Keratinocyte (primary cell): ENCODE results near the gene NRP2. TPM values are rescaled to one million over a fixed set of nuclear protein-coding genes. Genes with fewer than 3 reads are reported as not detected.

ENCODE experiments used
- DNase-seq: peaks from one replicate; pipeline ENCODE4 v3.0.0-alpha.2; 2011; ENCODE audit warnings: low read depth, missing footprints, low spot score
- FAIRE-seq: peaks from 2 replicates; lab custom pipeline; 2011; peaks lifted over from hg19 to GRCh38; lab: Jason Lieb, UNC
- H2AFZ ChIP-seq: 2 replicates; pipeline ENCODE4 v1.6.0; 2012; ENCODE audit warnings: low read length, control low read depth, inconsistent platforms; ENCODE audit not compliant: control insufficient read depth
- H3K27ac ChIP-seq: 2 replicates; pipeline ENCODE4 v1.5.1; 2011; ENCODE audit warnings: low read length; ENCODE audit not compliant: control insufficient read depth, insufficient read depth
- H3K27me3 ChIP-seq: 3 replicates; pipeline ENCODE4 v1.6.0; 2011; ENCODE audit warnings: low read length; ENCODE audit not compliant: control insufficient read depth, insufficient read depth; ENCODE audit errors: extremely low read depth
- H3K36me3 ChIP-seq, 2 experiments: 2 replicates in 1 of 2; 3 replicates in 1 of 2; pipeline ENCODE4 v1.5.1; 2011; ENCODE audit warnings: low read length in 2 of 2, mild to moderate bottlenecking in 1 of 2; ENCODE audit not compliant: control insufficient read depth in 2 of 2, insufficient read depth in 2 of 2; ENCODE audit errors: extremely low read depth in 1 of 2
- H3K4me1 ChIP-seq: 3 replicates; pipeline ENCODE4 v1.5.1; 2011; ENCODE audit warnings: low read length; ENCODE audit not compliant: control insufficient read depth, insufficient read depth; ENCODE audit errors: extremely low read depth
- H3K4me2 ChIP-seq: 3 replicates; pipeline ENCODE4 v1.6.0; 2011; ENCODE audit warnings: low read depth, low read length; ENCODE audit not compliant: control insufficient read depth, insufficient read depth; ENCODE audit errors: extremely low read depth
- H3K4me3 ChIP-seq, 3 experiments: fragments of 200-600 bp in 1 of 3; sonication (generic) in 1 of 3; 2 replicates in 2 of 3; 3 replicates in 1 of 3; pipeline ENCODE4 v1.5.1; 2011 to 2016; ENCODE audit warnings: low read length in 3 of 3, mild to moderate bottlenecking in 3 of 3, control low read depth in 2 of 3, inconsistent platforms in 1 of 3, low read depth in 1 of 3, mixed read lengths in 1 of 3, mixed run types in 1 of 3, moderate library complexity in 1 of 3; ENCODE audit not compliant: control insufficient read depth in 2 of 3, insufficient read depth in 2 of 3; ENCODE audit errors: extremely low read depth in 1 of 3
- H3K79me2 ChIP-seq: 2 replicates; pipeline ENCODE4 v1.6.0; 2012; ENCODE audit warnings: low read length; ENCODE audit not compliant: control insufficient read depth, insufficient read depth
- H3K9ac ChIP-seq: 3 replicates; pipeline ENCODE4 v1.6.0; 2011; ENCODE audit warnings: low read length; ENCODE audit not compliant: control insufficient read depth, insufficient read depth; ENCODE audit errors: extremely low read depth
- H3K9me1 ChIP-seq: 3 replicates; pipeline ENCODE4 v1.6.0; 2011; ENCODE audit warnings: low read length; ENCODE audit not compliant: control insufficient read depth, insufficient read depth; ENCODE audit errors: extremely low read depth
- H3K9me3 ChIP-seq: 2 replicates; pipeline ENCODE4 v1.5.1; 2012; ENCODE audit warnings: low read depth, low read length; ENCODE audit not compliant: control insufficient read depth
- H4K20me1 ChIP-seq: 3 replicates; pipeline ENCODE4 v1.6.0; 2011; ENCODE audit warnings: low read length; ENCODE audit not compliant: control insufficient read depth, insufficient read depth; ENCODE audit errors: extremely low read depth
- CTCF ChIP-seq, 3 experiments: IDR thresholded peaks in 1 of 3; conservative IDR thresholded peaks in 1 of 3; optimal IDR thresholded peaks in 1 of 3; 2 replicates in 2 of 3; 3 replicates in 1 of 3; pipeline versions ENCODE3 to v1.5.1; 2011; ENCODE audit warnings: low read length in 3 of 3, mild to moderate bottlenecking in 3 of 3, moderate library complexity in 2 of 3, control low read depth in 1 of 3, inconsistent platforms in 1 of 3; ENCODE audit not compliant: insufficient read depth in 2 of 3; ENCODE audit errors: extremely low read depth in 1 of 3
- EZH2 ChIP-seq: IDR thresholded peaks from one replicate; pipeline ENCODE4 v1.6.1; 2012; ENCODE audit warnings: inconsistent platforms, mild to moderate bottlenecking, low read length, moderate library complexity
- dilution Hi-C: fragments of 300-500 bp; cut with MboI; formaldehyde crosslinking; loops from one replicate; pipeline ENCODE4 v1.7.0; 2020; ENCODE audit warnings: low sequenced_read_pairs; ENCODE audit not compliant: extremely low pct_ligation_motif_present
- polyA plus RNA-seq, 5 experiments: library from polyadenylated mRNA; depleted of rRNA in 3 of 5; stranded (reverse) in 3 of 5; stranded (forward) in 1 of 5; unstranded in 1 of 5; fragments of >200 nt; gene quantifications; 1 replicate in 1 of 5; 2 replicates in 3 of 5; 3 replicates in 1 of 5; pipeline versions ENCODE4 v1.2.1 to v1.2.3, GENCODE V29; 2011 to 2012; ENCODE audit warnings: missing spikeins in 2 of 5, low read depth in 1 of 5, low replicate concordance in 1 of 5

NRP2 gene
- polyA plus RNA-seq, 1 donor (not counting 4 experiments of a cell fraction or from before 2014, with no cell fraction given), result 20.6 TPM

- no peak for DNase-seq
- Histone ChIP-seq H3K4me2 (no peak overlapping the region), H4K20me1 (no peaks in the 10 kb centered on the region), H3K27me3 (no peaks in the 10 kb centered on the region), H3K4me1 (peaks cover 30% of the 10 kb centered on the region), H3K9me3 (no peaks in the 10 kb centered on the region), H3K36me3 (peaks cover 3 to 23% of the 10 kb centered on the region in 2 experiments), H3K27ac (no peak overlapping the region), H3K9ac (no peak overlapping the region), H3K79me2 (no peaks in the 10 kb centered on the region), H3K4me3 (no peak overlapping the region), H3K9me1 (no peaks in the 10 kb centered on the region), H2AFZ (no peak overlapping the region)
- no peak for FAIRE-seq
- TF ChIP-seq EZH2 (no peak), CTCF (optimal IDR thresholded peaks at IDR 0.05 in 1 of 3, IDR thresholded peaks at IDR 0.05 in 1 of 3, conservative IDR thresholded peaks at IDR 0.05 in 1 of 3; ENCODE audit: extremely low read depth in 1 of 3, insufficient read depth in 2 of 3, low read length in 3 of 3) (no peak)
- dilution Hi-C loops, result no loop called here
These were observed 72.1 kb downstream of the NRP2 start for GRCh38 chr2:205754285-205754923.

GRCh38 chr2:205754924-205755321, 72.6 kb downstream of the NRP2 start:
- Histone ChIP-seq H3K4me1 (peaks cover 29% of the 10 kb centered on the region), H3K79me2 (no peaks in the 10 kb centered on the region), H3K27me3 (no peaks in the 10 kb centered on the region), H3K36me3 (peaks cover 3 to 23% of the 10 kb centered on the region in 2 experiments), H3K27ac (no peak overlapping the region), H3K9me3 (no peaks in the 10 kb centered on the region), H4K20me1 (no peaks in the 10 kb centered on the region), H3K9ac (no peak overlapping the region), H3K4me3 (no peak overlapping the region), H2AFZ (no peak overlapping the region), H3K9me1 (no peaks in the 10 kb centered on the region), H3K4me2 (no peak overlapping the region)
- DNase-seq, result no peak
- FAIRE-seq, result no peak
- TF ChIP-seq CTCF (optimal IDR thresholded peaks at IDR 0.05 in 1 of 3, IDR thresholded peaks at IDR 0.05 in 1 of 3, conservative IDR thresholded peaks at IDR 0.05 in 1 of 3; ENCODE audit: extremely low read depth in 1 of 3, insufficient read depth in 2 of 3, low read length in 3 of 3) (no peak), EZH2 (no peak)
- dilution Hi-C loops, result no loop called here
